Liver (tissue), 9 donors: ENCODE measurements around the gene CRACR2B. TPM values are rescaled to one million over a fixed set of nuclear protein-coding genes. Genes with fewer than 3 reads are reported as not detected.

Experiments
- DNase-seq: peaks from one replicate; pipeline ENCODE4 v3.0.0-alpha.2; 2017; ENCODE audit warnings: low spot score
- H3K27ac ChIP-seq, 2 donors: one replicate each; pipeline ENCODE4 v1.7.0; 2013; ENCODE audit warnings: inconsistent platforms in 2 of 2, low read length in 2 of 2, control low read depth in 1 of 2, low read depth in 1 of 2, mild to moderate bottlenecking in 1 of 2
- H3K27me3 ChIP-seq, 4 donors: one replicate each; pipeline versions ENCODE4 v1.6.1 to v1.7.0; 2013; ENCODE audit warnings: low read length in 3 of 4, inconsistent platforms in 1 of 4, mild to moderate bottlenecking in 1 of 4, moderate library complexity in 1 of 4; ENCODE audit not compliant: control insufficient read depth in 4 of 4, insufficient read depth in 4 of 4
- H3K36me3 ChIP-seq, 4 donors: one replicate each; pipeline versions ENCODE4 v1.6.1 to v1.7.0; 2013; ENCODE audit warnings: low read length in 3 of 4, mild to moderate bottlenecking in 3 of 4, low read depth in 1 of 4, moderate library complexity in 1 of 4; ENCODE audit not compliant: control insufficient read depth in 4 of 4, insufficient read depth in 3 of 4
- H3K4me1 ChIP-seq, 4 donors: one replicate each; pipeline versions ENCODE4 v1.6.1 to v1.7.0; 2013; ENCODE audit warnings: low read length in 3 of 4, mild to moderate bottlenecking in 3 of 4, moderate library complexity in 1 of 4; ENCODE audit not compliant: control insufficient read depth in 4 of 4, insufficient read depth in 4 of 4
- H3K4me3 ChIP-seq, 3 donors: one replicate each; pipeline versions ENCODE4 v1.6.1 to v1.7.0; 2013; ENCODE audit warnings: low read length in 3 of 3, control low read depth in 1 of 3, low read depth in 1 of 3, mild to moderate bottlenecking in 1 of 3
- H3K9ac ChIP-seq, 2 donors: one replicate each; pipeline ENCODE4 v1.7.0; 2013; ENCODE audit warnings: low read length in 2 of 2, mild to moderate bottlenecking in 2 of 2, moderate library complexity in 2 of 2, control low read depth in 1 of 2, low read depth in 1 of 2
- H3K9me3 ChIP-seq, 4 donors: one replicate each; pipeline versions ENCODE4 v1.6.1 to v1.7.0; 2013; ENCODE audit warnings: low read length in 3 of 4; ENCODE audit not compliant: control insufficient read depth in 4 of 4
- EGR1 ChIP-seq, 2 donors: IDR thresholded peaks; 2 replicates each; pipeline ENCODE4 v1.6.1; 2016 to 2018; ENCODE audit warnings: antibody characterized with exemption in 2 of 2, low read depth in 2 of 2
- FOXA1 ChIP-seq: IDR thresholded peaks from 2 replicates; pipeline ENCODE4 v1.6.1; 2016; ENCODE audit warnings: antibody characterized with exemption
- FOXA2 ChIP-seq: IDR thresholded peaks from 2 replicates; pipeline ENCODE4 v1.6.1; 2016; ENCODE audit warnings: antibody characterized with exemption
- GABPA ChIP-seq, 2 donors: IDR thresholded peaks in 1 of 2; conservative IDR thresholded peaks in 1 of 2; 2 replicates each; pipeline ENCODE4 v1.6.1; 2016; ENCODE audit warnings: antibody characterized with exemption in 2 of 2, mild to moderate bottlenecking in 1 of 2, moderate library complexity in 1 of 2
- HNF4A ChIP-seq, 2 donors: conservative IDR thresholded peaks; 2 replicates each; pipeline ENCODE4 v1.6.1; 2016; ENCODE audit warnings: antibody characterized with exemption in 2 of 2, mild to moderate bottlenecking in 2 of 2
- HNF4G ChIP-seq: IDR thresholded peaks from 2 replicates; pipeline ENCODE4 v1.6.1; 2016; ENCODE audit warnings: antibody characterized with exemption
- JUND ChIP-seq, 2 donors: IDR thresholded peaks; 2 replicates each; pipeline ENCODE4 v1.6.1; 2016; ENCODE audit warnings: antibody characterized with exemption in 2 of 2
- NR2F2 ChIP-seq: IDR thresholded peaks from 2 replicates; pipeline ENCODE4 v1.6.1; 2016; ENCODE audit warnings: antibody characterized with exemption
- RAD21 ChIP-seq, 2 donors: IDR thresholded peaks; 2 replicates each; pipeline ENCODE4 v1.6.1; 2016; ENCODE audit warnings: antibody characterized with exemption in 2 of 2, mild to moderate bottlenecking in 2 of 2
- RXRA ChIP-seq, 2 donors: IDR thresholded peaks; 2 replicates each; pipeline ENCODE4 v1.6.1; 2017 to 2018; ENCODE audit warnings: antibody characterized with exemption in 2 of 2, mild to moderate bottlenecking in 1 of 2
- SP1 ChIP-seq: IDR thresholded peaks from 2 replicates; pipeline ENCODE4 v1.6.1; 2018; ENCODE audit warnings: antibody characterized with exemption, mild to moderate bottlenecking
- TAF1 ChIP-seq: conservative IDR thresholded peaks from 2 replicates; pipeline ENCODE4 v1.6.1; 2016; ENCODE audit warnings: antibody characterized with exemption, mild to moderate bottlenecking
- YY1 ChIP-seq: IDR thresholded peaks from 2 replicates; pipeline ENCODE4 v1.6.1; 2016; ENCODE audit warnings: antibody characterized with exemption, mild to moderate bottlenecking
- WGBS: extraction: QIAGEN DNeasy Blood & Tissue Kit; methylation state at CpG from one replicate; pipeline ENCODE4 v1.1.7; 2013; 5-methylcytosine and 5-hydroxymethylcytosine counted together
- polyA plus RNA-seq, 2 donors: library from polyadenylated mRNA; stranded (reverse) in 1 of 2; unstranded in 1 of 2; fragments of 200-250 nt in 1 of 2; fragments of >200 nt in 1 of 2; fragmentation: Nextera tagmentation in 1 of 2; extraction: Ambion mirVana in 1 of 2; gene quantifications; one replicate each; pipeline versions ENCODE4 v1.2.1 to v1.2.3, GENCODE V29; 2013 to 2015
- total RNA-seq, 2 donors: library from RNA; depleted of rRNA; stranded (reverse); fragments of >200 nt; gene quantifications; one replicate each; pipeline ENCODE4 v1.2.3, GENCODE V29; 2014
- TF ChIP-seq, protein P1 (sequence below): IDR thresholded peaks from 2 replicates; pipeline ENCODE4 v1.6.1; 2016; ENCODE audit warnings: antibody characterized with exemption, mild to moderate bottlenecking
- TF ChIP-seq, protein P2 (sequence below): fragments of 150-350 bp; IDR thresholded peaks from 2 replicates; pipeline ENCODE4 v1.5.1; 2017; ENCODE audit warnings: improper control_type of control experiment, low read depth, low read length; ENCODE audit not compliant: missing input control
- TF ChIP-seq, protein P3 (sequence below): IDR thresholded peaks from 2 replicates; pipeline ENCODE4 v1.6.1; 2016; ENCODE audit warnings: antibody characterized with exemption
- TF ChIP-seq, protein P4 (sequence below): IDR thresholded peaks from 2 replicates; pipeline ENCODE4 v1.6.1; 2016; ENCODE audit warnings: antibody characterized with exemption
- TF ChIP-seq, protein P5 (sequence below): IDR thresholded peaks from 2 replicates; pipeline ENCODE4 v1.6.1; 2016; ENCODE audit warnings: antibody characterized with exemption
- donor health status: healthy.
- donor health status: healthy.
- donor health status: healthy.
- donor health status: healthy.
- donor health status: healthy.

Gene CRACR2B
- total and polyA plus RNA-seq, 4 donors = 0.14 to 2.9 (median 2.2) TPM

DNA sequence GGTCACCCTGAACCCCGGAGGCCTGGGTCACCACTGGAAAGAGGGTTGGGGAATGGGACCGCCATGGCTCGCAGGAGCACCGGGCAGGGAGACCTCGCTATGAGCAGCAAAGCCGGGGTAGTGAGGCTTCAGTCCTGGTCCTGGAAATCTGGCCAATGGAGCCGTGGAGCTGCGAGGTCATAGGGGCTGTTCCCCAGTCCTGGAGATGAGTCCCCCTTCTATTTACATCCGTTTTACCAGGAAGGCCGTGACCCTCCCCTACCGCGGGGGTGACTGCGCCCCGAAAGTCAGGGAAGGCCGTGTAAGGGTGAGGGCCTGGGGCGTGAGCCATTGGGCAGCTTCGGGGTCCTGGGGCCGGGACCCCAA lies 23.1 kb upstream of the CRACR2B start:
- H3K4me1 ChIP-seq = peaks cover 12 to 22% (median 17%) of the 10 kb centered on the region in 4 donors
- peaks cover 0 to 5% (median 0%) of the 10 kb centered on the region in 4 donors for H3K36me3 ChIP-seq
- WGBS = 16% methylated on average over 18 of the region's 18 CpGs
- TF ChIP-seq NR2F2 (no peak), GABPA (IDR thresholded peaks at IDR 0.05 in 1 of 2, conservative IDR thresholded peaks at IDR 0.05 in 1 of 2) (no peak), FOXA1 (no peak), JUND (IDR thresholded peaks at IDR 0.05) (no peak), HNF4G (no peak), HNF4A (conservative IDR thresholded peaks at IDR 0.05) (no peak), FOXA2 (no peak), RXRA (IDR thresholded peaks at IDR 0.05) (no peak), SP1 (no peak), YY1 (no peak), TAF1 (no peak), RAD21 (IDR thresholded peaks at IDR 0.05) (no peak), EGR1 (IDR thresholded peaks at IDR 0.05; ENCODE audit: low read depth in 2 of 2) (no peak)
- TF ChIP-seq, protein P1, sequence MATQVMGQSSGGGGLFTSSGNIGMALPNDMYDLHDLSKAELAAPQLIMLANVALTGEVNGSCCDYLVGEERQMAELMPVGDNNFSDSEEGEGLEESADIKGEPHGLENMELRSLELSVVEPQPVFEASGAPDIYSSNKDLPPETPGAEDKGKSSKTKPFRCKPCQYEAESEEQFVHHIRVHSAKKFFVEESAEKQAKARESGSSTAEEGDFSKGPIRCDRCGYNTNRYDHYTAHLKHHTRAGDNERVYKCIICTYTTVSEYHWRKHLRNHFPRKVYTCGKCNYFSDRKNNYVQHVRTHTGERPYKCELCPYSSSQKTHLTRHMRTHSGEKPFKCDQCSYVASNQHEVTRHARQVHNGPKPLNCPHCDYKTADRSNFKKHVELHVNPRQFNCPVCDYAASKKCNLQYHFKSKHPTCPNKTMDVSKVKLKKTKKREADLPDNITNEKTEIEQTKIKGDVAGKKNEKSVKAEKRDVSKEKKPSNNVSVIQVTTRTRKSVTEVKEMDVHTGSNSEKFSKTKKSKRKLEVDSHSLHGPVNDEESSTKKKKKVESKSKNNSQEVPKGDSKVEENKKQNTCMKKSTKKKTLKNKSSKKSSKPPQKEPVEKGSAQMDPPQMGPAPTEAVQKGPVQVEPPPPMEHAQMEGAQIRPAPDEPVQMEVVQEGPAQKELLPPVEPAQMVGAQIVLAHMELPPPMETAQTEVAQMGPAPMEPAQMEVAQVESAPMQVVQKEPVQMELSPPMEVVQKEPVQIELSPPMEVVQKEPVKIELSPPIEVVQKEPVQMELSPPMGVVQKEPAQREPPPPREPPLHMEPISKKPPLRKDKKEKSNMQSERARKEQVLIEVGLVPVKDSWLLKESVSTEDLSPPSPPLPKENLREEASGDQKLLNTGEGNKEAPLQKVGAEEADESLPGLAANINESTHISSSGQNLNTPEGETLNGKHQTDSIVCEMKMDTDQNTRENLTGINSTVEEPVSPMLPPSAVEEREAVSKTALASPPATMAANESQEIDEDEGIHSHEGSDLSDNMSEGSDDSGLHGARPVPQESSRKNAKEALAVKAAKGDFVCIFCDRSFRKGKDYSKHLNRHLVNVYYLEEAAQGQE = no peak
- TF ChIP-seq, protein P2, sequence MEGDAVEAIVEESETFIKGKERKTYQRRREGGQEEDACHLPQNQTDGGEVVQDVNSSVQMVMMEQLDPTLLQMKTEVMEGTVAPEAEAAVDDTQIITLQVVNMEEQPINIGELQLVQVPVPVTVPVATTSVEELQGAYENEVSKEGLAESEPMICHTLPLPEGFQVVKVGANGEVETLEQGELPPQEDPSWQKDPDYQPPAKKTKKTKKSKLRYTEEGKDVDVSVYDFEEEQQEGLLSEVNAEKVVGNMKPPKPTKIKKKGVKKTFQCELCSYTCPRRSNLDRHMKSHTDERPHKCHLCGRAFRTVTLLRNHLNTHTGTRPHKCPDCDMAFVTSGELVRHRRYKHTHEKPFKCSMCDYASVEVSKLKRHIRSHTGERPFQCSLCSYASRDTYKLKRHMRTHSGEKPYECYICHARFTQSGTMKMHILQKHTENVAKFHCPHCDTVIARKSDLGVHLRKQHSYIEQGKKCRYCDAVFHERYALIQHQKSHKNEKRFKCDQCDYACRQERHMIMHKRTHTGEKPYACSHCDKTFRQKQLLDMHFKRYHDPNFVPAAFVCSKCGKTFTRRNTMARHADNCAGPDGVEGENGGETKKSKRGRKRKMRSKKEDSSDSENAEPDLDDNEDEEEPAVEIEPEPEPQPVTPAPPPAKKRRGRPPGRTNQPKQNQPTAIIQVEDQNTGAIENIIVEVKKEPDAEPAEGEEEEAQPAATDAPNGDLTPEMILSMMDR = no peak
- TF ChIP-seq, protein P3, sequence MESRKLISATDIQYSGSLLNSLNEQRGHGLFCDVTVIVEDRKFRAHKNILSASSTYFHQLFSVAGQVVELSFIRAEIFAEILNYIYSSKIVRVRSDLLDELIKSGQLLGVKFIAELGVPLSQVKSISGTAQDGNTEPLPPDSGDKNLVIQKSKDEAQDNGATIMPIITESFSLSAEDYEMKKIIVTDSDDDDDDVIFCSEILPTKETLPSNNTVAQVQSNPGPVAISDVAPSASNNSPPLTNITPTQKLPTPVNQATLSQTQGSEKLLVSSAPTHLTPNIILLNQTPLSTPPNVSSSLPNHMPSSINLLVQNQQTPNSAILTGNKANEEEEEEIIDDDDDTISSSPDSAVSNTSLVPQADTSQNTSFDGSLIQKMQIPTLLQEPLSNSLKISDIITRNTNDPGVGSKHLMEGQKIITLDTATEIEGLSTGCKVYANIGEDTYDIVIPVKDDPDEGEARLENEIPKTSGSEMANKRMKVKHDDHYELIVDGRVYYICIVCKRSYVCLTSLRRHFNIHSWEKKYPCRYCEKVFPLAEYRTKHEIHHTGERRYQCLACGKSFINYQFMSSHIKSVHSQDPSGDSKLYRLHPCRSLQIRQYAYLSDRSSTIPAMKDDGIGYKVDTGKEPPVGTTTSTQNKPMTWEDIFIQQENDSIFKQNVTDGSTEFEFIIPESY = no peak
- TF ChIP-seq, protein P4, sequence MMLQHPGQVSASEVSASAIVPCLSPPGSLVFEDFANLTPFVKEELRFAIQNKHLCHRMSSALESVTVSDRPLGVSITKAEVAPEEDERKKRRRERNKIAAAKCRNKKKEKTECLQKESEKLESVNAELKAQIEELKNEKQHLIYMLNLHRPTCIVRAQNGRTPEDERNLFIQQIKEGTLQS = no peak
- TF ChIP-seq, protein P5, sequence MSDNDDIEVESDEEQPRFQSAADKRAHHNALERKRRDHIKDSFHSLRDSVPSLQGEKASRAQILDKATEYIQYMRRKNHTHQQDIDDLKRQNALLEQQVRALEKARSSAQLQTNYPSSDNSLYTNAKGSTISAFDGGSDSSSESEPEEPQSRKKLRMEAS = no peak
- H3K9ac ChIP-seq = peak overlapping the region in 1 of 2 donors; percentile 28
- H3K27me3 ChIP-seq = no peaks in the 10 kb centered on the region
- no peak for DNase-seq
- peak overlapping the region; percentile 17 to 87 for H3K27ac ChIP-seq
- H3K4me3 ChIP-seq = peak overlapping the region; percentile 29 to 63 (median 29)
- H3K9me3 ChIP-seq = no peaks in the 10 kb centered on the region
